D341Med (cell line): ENCODE measurements around the gene SLC39A5.
"Not testable (repeated sequence)": the region's sequence is repeated elsewhere in the genome, so short reads cannot be mapped to it uniquely, and the experiment has no call there.

Experiments used
- DNase-seq: peaks from one replicate; pipeline ENCODE4 v3.0.0; 2012; ENCODE audit warnings: low spot score

Gene SLC39A5

GRCh38 chr12:56229916-56230431, at the start of gene SLC39A5:
TSS of gene SLC39A5 (plus strand) at chr12:56230051. CDS start at chr12:56231275, 1,224 bp downstream.
- no peak for DNase-seq

GRCh38 chr12:56186957-56187356, 42.9 kb upstream of the SLC39A5 start:
- no peak for DNase-seq

- no peak for DNase-seq
Observed at GRCh38 chr12:56188131-56188777, 41.6 kb upstream of the SLC39A5 start.

- DNase-seq, result no peak
Observed at GRCh38 chr12:56188778-56189098, 41.1 kb upstream of the SLC39A5 start.

GRCh38 chr12:56189099-56189917, 40.5 kb upstream of the SLC39A5 start, which contains the start of gene SMARCC2:
TSS of gene SMARCC2 (minus strand) at chr12:56189483. CDS start at chr12:56189461, 22 bp downstream.
- DNase-seq, result peak; percentile 97

GRCh38 chr12:56189918-56190694, 39.7 kb upstream of the SLC39A5 start:
- peak; percentile 87 for DNase-seq

- DNase-seq, result no peak
Observed at GRCh38 chr12:56190695-56191155, 39.1 kb upstream of the SLC39A5 start.

- no peak for DNase-seq
Observed at GRCh38 chr12:56192582-56192981, 37.3 kb upstream of the SLC39A5 start.

GRCh38 chr12:56193025-56193578, 36.7 kb upstream of the SLC39A5 start:
- peak; percentile 65 for DNase-seq

GRCh38 chr12:56196818-56197550, 32.9 kb upstream of the SLC39A5 start:
- DNase-seq, result not testable (repeated sequence)

GRCh38 chr12:56197921-56198635, 31.8 kb upstream of the SLC39A5 start:
- DNase-seq, result no peak

- no peak for DNase-seq
Observed at GRCh38 chr12:56198836-56199235, 31.0 kb upstream of the SLC39A5 start.

- no peak for DNase-seq
Observed at GRCh38 chr12:56202366-56202765, 27.5 kb upstream of the SLC39A5 start.

GRCh38 chr12:56202838-56203237, 27.0 kb upstream of the SLC39A5 start:
- DNase-seq, result no peak

- DNase-seq, result no peak
Observed at GRCh38 chr12:56204275-56204674, 25.6 kb upstream of the SLC39A5 start.

GRCh38 chr12:56205445-56205844, 24.4 kb upstream of the SLC39A5 start:
- no peak for DNase-seq

- peak; percentile 80 for DNase-seq
Observed at GRCh38 chr12:56206452-56207166, 23.2 kb upstream of the SLC39A5 start.

- DNase-seq, result no peak
Observed at GRCh38 chr12:56208006-56208405, 21.8 kb upstream of the SLC39A5 start.

- no peak for DNase-seq
Observed at GRCh38 chr12:56212361-56212760, 17.5 kb upstream of the SLC39A5 start.

- DNase-seq, result no peak
Observed at GRCh38 chr12:56213878-56214277, 16.0 kb upstream of the SLC39A5 start.
